K562 (cell line): ENCODE measurements around the gene HYAL1. TPM values are rescaled to one million over a fixed set of nuclear protein-coding genes. Genes with fewer than 3 reads are reported as not detected.

ENCODE experiments used
- CREB1 ChIP-seq, 2 experiments: sonication (generic) in 1 of 2; formaldehyde crosslinking in 1 of 2; IDR thresholded peaks; 2 replicates each; pipeline versions ENCODE4 v1.6.1 to v1.8.0; 2012 to 2022; ENCODE audit warnings: inconsistent platforms in 1 of 2, mild to moderate bottlenecking in 1 of 2, missing genetic modification reagents in 1 of 2, moderate library complexity in 1 of 2
- CREM ChIP-seq: IDR thresholded peaks from 2 replicates; pipeline ENCODE4 v1.6.1; 2014; ENCODE audit warnings: antibody characterized with exemption, low read depth
- ETV6 ChIP-seq, 3 experiments: fragments of 150-350 bp in 1 of 3; sonication (generic) in 1 of 3; formaldehyde crosslinking in 1 of 3; IDR thresholded peaks; 2 replicates each; pipeline versions ENCODE4 v1.6.1 to v1.8.0; 2014 to 2022; ENCODE audit warnings: borderline replicate concordance in 2 of 3, low read depth in 2 of 3, antibody characterized with exemption in 1 of 3, low read length in 1 of 3, mild to moderate bottlenecking in 1 of 3, missing genetic modification reagents in 1 of 3
- FOXK1 ChIP-seq: sonication (generic); formaldehyde crosslinking; IDR thresholded peaks from 2 replicates; pipeline ENCODE4 v1.8.0; 2022; ENCODE audit warnings: missing genetic modification reagents, mild to moderate bottlenecking, borderline replicate concordance
- GABPB2 ChIP-seq: fragments of 250-450 bp; sonication (Bioruptor Pico); conservative IDR thresholded peaks from 2 replicates; pipeline ENCODE4 v1.5.1; 2021; ENCODE audit warnings: mild to moderate bottlenecking
- MAFF ChIP-seq: IDR thresholded peaks from 2 replicates; pipeline ENCODE4 v1.6.1; 2012; ENCODE audit warnings: low read length, improper control_type of control experiment
- MCM3 ChIP-seq: fragments of 450-650 bp; IDR thresholded peaks from 2 replicates; pipeline ENCODE4 v1.6.1; 2016
- MYBL2 ChIP-seq, 2 experiments: fragments of 450-650 bp in 1 of 2; sonication (generic) in 1 of 2; formaldehyde crosslinking in 1 of 2; IDR thresholded peaks; 2 replicates each; pipeline versions ENCODE4 v1.6.1 to v1.8.1; 2017 to 2022; ENCODE audit warnings: borderline replicate concordance in 1 of 2, inconsistent platforms in 1 of 2, low read depth in 1 of 2, mild to moderate bottlenecking in 1 of 2, missing genetic modification reagents in 1 of 2, moderate library complexity in 1 of 2
- SPI1 ChIP-seq: IDR thresholded peaks from 2 replicates; pipeline ENCODE4 v1.6.1; 2011; ENCODE audit warnings: low read depth, low read length, control low read depth, borderline replicate concordance
- SRSF3 ChIP-seq: fragments of 200-400 bp; formaldehyde crosslinking; IDR thresholded peaks from 2 replicates; pipeline ENCODE4 v1.6.1; 2016; ENCODE audit warnings: mild to moderate bottlenecking, low read length, moderate library complexity; ENCODE audit not compliant: insufficient read depth
- ZBTB1 ChIP-seq: sonication (generic); formaldehyde crosslinking; IDR thresholded peaks from 2 replicates; pipeline ENCODE4 v1.8.1; 2023; ENCODE audit warnings: missing genetic modification reagents, low read depth, mild to moderate bottlenecking, borderline replicate concordance
- ZNF583 ChIP-seq: fragments of 250-450 bp; sonication (Bioruptor Pico); IDR thresholded peaks from 2 replicates; pipeline ENCODE4 v1.4.0; 2020
- ZNF586 ChIP-seq: fragments of 450-650 bp; formaldehyde crosslinking; conservative IDR thresholded peaks from 2 replicates; pipeline ENCODE4 v1.4.0; 2020; ENCODE audit warnings: mild to moderate bottlenecking, moderate library complexity
- polyA plus RNA-seq, 8 experiments: library from polyadenylated mRNA; depleted of rRNA in 4 of 8; stranded (reverse) in 5 of 8; unstranded in 3 of 8; fragments of >200 nt; fragmentation: Nextera tagmentation in 2 of 8; fragmentation: Illumina TruSeq in 1 of 8; extraction: Ambion mirVana in 2 of 8; extraction: Trizol in 1 of 8; gene quantifications; 2 replicates each; pipeline versions ENCODE4 v1.2.1 to v1.2.3, GENCODE V29; 2011 to 2014; ENCODE audit warnings: inconsistent platforms in 1 of 8, missing spikeins in 1 of 8
- total RNA-seq, 7 experiments: library from RNA; depleted of rRNA in 6 of 7; stranded (reverse); fragments of >200 nt in 6 of 7; fragmentation: Illumina TruSeq in 2 of 7; extraction: Trizol in 2 of 7; gene quantifications; 2 replicates each; pipeline versions ENCODE4 v1.2.1 to v1.2.3, GENCODE V29; 2011 to 2021; ENCODE audit warnings: low replicate concordance in 1 of 7
- TF ChIP-seq, protein P1 (sequence below): fragments of 250-450 bp; sonication (Bioruptor Pico); IDR thresholded peaks from 2 replicates; pipeline ENCODE4 v1.8.0; 2022; ENCODE audit warnings: moderate library complexity, mild to moderate bottlenecking, inconsistent platforms
- TF ChIP-seq, protein P2 (sequence below), 2 experiments: fragments of 450-650 bp in 1 of 2; IDR thresholded peaks; 2 replicates each; pipeline ENCODE4 v1.6.1; 2011 to 2017; ENCODE audit warnings: low read depth in 2 of 2, antibody characterized with exemption in 1 of 2, borderline replicate concordance in 1 of 2, low read length in 1 of 2, mild to moderate bottlenecking in 1 of 2, mixed read lengths in 1 of 2; ENCODE audit not compliant: control insufficient read depth in 1 of 2
- TF ChIP-seq, protein P3 (sequence below): sonication (generic); formaldehyde crosslinking; IDR thresholded peaks from 2 replicates; pipeline ENCODE4 v1.8.0; 2022; ENCODE audit warnings: missing genetic modification reagents, mild to moderate bottlenecking, borderline replicate concordance
- TF ChIP-seq, protein P4 (sequence below): fragments of 450-650 bp; IDR thresholded peaks from 2 replicates; pipeline ENCODE4 v1.6.1; 2017; ENCODE audit warnings: antibody characterized with exemption

HYAL1 gene
- total and polyA plus RNA-seq, 9 of the 15 experiments (the other 6 are each of a cell fraction or from before 2014, with no cell fraction given), result 1.4 to 8.5 (median 4.7) TPM

DNA sequence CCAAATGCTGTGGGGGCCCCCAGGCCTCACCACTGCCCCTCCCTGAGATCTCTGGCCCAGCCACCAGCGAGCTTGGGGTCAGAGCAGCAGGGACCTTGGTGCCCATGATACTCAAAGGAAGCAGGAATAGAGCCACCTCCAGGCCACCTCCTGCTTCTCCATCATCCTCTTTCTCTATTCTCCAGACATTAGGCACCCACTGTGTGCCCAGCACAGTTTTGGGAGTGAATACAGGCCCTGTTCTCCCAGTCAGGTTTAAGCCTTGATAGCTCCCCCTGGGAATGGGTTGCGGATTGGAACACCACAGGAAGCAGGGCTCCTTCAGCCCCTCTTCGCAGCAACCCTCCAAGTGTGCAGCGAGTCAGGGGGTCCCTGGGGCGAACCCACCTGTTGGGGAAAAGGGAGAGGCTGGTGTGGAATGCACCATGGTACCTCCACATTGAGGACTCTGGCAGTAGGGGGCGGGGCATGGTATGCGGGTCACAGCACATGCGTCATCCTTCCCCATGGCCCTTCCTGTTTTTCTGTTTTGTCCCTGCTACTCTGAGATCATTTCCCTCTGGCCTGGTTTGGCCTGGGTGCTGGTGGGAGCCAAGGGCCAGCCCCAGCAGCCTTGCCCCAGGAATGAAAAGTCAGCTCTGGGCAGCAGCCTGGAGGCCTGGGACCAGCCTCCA lies 48.7 kb downstream of the HYAL1 start (continued):
- TF ChIP-seq ZNF586 (CRISPR knock-in tag), result no peak
- TF ChIP-seq, protein P1, sequence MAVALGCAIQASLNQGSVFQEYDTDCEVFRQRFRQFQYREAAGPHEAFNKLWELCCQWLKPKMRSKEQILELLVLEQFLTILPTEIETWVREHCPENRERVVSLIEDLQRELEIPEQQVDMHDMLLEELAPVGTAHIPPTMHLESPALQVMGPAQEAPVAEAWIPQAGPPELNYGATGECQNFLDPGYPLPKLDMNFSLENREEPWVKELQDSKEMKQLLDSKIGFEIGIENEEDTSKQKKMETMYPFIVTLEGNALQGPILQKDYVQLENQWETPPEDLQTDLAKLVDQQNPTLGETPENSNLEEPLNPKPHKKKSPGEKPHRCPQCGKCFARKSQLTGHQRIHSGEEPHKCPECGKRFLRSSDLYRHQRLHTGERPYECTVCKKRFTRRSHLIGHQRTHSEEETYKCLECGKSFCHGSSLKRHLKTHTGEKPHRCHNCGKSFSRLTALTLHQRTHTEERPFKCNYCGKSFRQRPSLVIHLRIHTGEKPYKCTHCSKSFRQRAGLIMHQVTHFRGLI (CRISPR knock-in tag), result no peak
- TF ChIP-seq CREM, result peak; percentile 55; the same call in 1 of the 2 replicates
- TF ChIP-seq, protein P2, sequence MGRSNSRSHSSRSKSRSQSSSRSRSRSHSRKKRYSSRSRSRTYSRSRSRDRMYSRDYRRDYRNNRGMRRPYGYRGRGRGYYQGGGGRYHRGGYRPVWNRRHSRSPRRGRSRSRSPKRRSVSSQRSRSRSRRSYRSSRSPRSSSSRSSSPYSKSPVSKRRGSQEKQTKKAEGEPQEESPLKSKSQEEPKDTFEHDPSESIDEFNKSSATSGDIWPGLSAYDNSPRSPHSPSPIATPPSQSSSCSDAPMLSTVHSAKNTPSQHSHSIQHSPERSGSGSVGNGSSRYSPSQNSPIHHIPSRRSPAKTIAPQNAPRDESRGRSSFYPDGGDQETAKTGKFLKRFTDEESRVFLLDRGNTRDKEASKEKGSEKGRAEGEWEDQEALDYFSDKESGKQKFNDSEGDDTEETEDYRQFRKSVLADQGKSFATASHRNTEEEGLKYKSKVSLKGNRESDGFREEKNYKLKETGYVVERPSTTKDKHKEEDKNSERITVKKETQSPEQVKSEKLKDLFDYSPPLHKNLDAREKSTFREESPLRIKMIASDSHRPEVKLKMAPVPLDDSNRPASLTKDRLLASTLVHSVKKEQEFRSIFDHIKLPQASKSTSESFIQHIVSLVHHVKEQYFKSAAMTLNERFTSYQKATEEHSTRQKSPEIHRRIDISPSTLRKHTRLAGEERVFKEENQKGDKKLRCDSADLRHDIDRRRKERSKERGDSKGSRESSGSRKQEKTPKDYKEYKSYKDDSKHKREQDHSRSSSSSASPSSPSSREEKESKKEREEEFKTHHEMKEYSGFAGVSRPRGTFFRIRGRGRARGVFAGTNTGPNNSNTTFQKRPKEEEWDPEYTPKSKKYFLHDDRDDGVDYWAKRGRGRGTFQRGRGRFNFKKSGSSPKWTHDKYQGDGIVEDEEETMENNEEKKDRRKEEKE (IDR thresholded peaks at IDR 0.05; ENCODE audit: borderline replicate concordance in 1 of 2, control insufficient read depth in 1 of 2, low read depth in 2 of 2, low read length in 1 of 2), result no peak
- TF ChIP-seq SPI1, result peak; percentile 67
- no peak for TF ChIP-seq ETV6 (IDR thresholded peaks at IDR 0.05; ENCODE audit: borderline replicate concordance in 1 of 2, low read depth in 2 of 2, low read length in 1 of 2)
- no peak for TF ChIP-seq ETV6 (CRISPR knock-in tag; IDR thresholded peaks at IDR 0.05; ENCODE audit: borderline replicate concordance)
- peak; percentile 45 for TF ChIP-seq CREB1 (IDR thresholded peaks at IDR 0.05)
- TF ChIP-seq CREB1 (CRISPR knock-in tag; IDR thresholded peaks at IDR 0.05), result no peak
- no peak for TF ChIP-seq MCM3
- TF ChIP-seq, protein P3, sequence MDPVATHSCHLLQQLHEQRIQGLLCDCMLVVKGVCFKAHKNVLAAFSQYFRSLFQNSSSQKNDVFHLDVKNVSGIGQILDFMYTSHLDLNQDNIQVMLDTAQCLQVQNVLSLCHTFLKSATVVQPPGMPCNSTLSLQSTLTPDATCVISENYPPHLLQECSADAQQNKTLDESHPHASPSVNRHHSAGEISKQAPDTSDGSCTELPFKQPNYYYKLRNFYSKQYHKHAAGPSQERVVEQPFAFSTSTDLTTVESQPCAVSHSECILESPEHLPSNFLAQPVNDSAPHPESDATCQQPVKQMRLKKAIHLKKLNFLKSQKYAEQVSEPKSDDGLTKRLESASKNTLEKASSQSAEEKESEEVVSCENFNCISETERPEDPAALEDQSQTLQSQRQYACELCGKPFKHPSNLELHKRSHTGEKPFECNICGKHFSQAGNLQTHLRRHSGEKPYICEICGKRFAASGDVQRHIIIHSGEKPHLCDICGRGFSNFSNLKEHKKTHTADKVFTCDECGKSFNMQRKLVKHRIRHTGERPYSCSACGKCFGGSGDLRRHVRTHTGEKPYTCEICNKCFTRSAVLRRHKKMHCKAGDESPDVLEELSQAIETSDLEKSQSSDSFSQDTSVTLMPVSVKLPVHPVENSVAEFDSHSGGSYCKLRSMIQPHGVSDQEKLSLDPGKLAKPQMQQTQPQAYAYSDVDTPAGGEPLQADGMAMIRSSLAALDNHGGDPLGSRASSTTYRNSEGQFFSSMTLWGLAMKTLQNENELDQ (CRISPR knock-in tag), result no peak
- TF ChIP-seq, protein P4, sequence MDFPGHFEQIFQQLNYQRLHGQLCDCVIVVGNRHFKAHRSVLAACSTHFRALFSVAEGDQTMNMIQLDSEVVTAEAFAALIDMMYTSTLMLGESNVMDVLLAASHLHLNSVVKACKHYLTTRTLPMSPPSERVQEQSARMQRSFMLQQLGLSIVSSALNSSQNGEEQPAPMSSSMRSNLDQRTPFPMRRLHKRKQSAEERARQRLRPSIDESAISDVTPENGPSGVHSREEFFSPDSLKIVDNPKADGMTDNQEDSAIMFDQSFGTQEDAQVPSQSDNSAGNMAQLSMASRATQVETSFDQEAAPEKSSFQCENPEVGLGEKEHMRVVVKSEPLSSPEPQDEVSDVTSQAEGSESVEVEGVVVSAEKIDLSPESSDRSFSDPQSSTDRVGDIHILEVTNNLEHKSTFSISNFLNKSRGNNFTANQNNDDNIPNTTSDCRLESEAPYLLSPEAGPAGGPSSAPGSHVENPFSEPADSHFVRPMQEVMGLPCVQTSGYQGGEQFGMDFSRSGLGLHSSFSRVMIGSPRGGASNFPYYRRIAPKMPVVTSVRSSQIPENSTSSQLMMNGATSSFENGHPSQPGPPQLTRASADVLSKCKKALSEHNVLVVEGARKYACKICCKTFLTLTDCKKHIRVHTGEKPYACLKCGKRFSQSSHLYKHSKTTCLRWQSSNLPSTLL, result no peak
- TF ChIP-seq MYBL2 (IDR thresholded peaks at IDR 0.05; ENCODE audit: low read depth), result no peak
- TF ChIP-seq MYBL2 (CRISPR knock-in tag; IDR thresholded peaks at IDR 0.05; ENCODE audit: borderline replicate concordance), result no peak
- TF ChIP-seq ZNF583 (CRISPR knock-in tag), result no peak
- no peak for TF ChIP-seq ZBTB1 (CRISPR knock-in tag)
- TF ChIP-seq FOXK1 (CRISPR knock-in tag), result no peak
- TF ChIP-seq SRSF3, result no peak
- TF ChIP-seq GABPB2, result no peak
- no peak for TF ChIP-seq MAFF
